K562 (cell line): Measurements from ENCODE around the gene TMEM63C.

ENCODE experiments used
- MAFF ChIP-seq: IDR thresholded peaks from 2 replicates; pipeline ENCODE4 v1.6.1; 2012; ENCODE audit warnings: low read length, improper control_type of control experiment
- NBN ChIP-seq: fragments of 450-650 bp; IDR thresholded peaks from 2 replicates; pipeline ENCODE4 v1.6.1; 2016; ENCODE audit warnings: low read depth, mild to moderate bottlenecking
- NRF1 ChIP-seq, 2 experiments: fragments of 450-650 bp; IDR thresholded peaks in 1 of 2; conservative IDR thresholded peaks in 1 of 2; 2 replicates each; pipeline ENCODE4 v1.6.1; 2014; ENCODE audit warnings: mild to moderate bottlenecking in 2 of 2
- RAD51 ChIP-seq: fragments of 450-650 bp; IDR thresholded peaks from 2 replicates; pipeline ENCODE4 v1.7.1; 2016; ENCODE audit warnings: low read depth, mild to moderate bottlenecking, borderline replicate concordance
- TAF1 ChIP-seq: IDR thresholded peaks from 2 replicates; pipeline ENCODE4 v1.6.1; 2011; ENCODE audit warnings: mild to moderate bottlenecking, low read length, moderate library complexity; ENCODE audit not compliant: insufficient read depth, control insufficient read depth, severe bottlenecking; ENCODE audit errors: extremely low read depth
- ZNF316 ChIP-seq: fragments of 450-650 bp; IDR thresholded peaks from 2 replicates; pipeline ENCODE4 v1.6.1; 2016
- ZSCAN32 ChIP-seq: fragments of 450-650 bp; formaldehyde crosslinking; IDR thresholded peaks from 2 replicates; pipeline ENCODE4 v1.4.0; 2020; ENCODE audit warnings: mild to moderate bottlenecking, moderate library complexity
- TF ChIP-seq, protein P1 (sequence below), 3 experiments: IDR thresholded peaks in 2 of 3; conservative IDR thresholded peaks in 1 of 3; 2 replicates each; pipeline ENCODE4 v1.5.1; 2011 to 2012; ENCODE audit warnings: low read length in 3 of 3, mild to moderate bottlenecking in 3 of 3, control low read depth in 2 of 3, improper control_type of control experiment in 1 of 3, inconsistent platforms in 1 of 3, low read depth in 1 of 3, mixed read lengths in 1 of 3, moderate library complexity in 1 of 3; ENCODE audit not compliant: insufficient read depth in 2 of 3

DNA sequence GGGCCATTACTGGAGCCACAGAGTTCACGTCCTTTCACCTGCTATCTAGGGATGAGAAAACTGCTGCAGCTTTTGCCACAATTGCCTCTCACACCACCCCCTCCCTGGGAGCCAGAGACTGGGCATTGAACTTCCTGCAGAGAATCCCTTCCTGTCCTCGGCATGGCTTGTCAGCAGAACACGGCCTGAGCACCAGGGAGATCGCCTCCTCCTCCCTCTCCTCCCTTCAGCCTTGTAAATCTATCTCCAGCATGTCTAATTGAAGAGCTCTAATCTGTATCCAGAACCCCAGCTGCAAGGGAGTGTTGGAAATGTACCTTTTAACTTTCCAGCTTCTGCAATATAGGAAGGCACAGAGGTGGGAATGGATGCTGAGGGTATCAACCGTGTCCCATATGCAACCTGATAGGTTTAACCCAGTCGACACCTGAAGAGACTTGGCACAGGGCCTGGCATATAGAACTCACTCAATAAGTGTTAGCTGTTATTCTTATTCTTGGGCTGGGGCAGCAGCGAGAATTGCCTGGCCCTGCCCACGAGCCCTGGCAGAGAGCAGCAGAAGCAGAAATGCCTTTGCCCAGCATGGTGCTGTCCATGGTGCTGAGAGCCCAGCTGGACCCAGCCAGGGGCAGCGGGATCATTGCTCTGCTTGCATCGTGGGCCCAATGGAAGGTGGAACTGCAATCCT, 26.8 kb downstream of the TMEM63C start:
- TF ChIP-seq, protein P1, sequence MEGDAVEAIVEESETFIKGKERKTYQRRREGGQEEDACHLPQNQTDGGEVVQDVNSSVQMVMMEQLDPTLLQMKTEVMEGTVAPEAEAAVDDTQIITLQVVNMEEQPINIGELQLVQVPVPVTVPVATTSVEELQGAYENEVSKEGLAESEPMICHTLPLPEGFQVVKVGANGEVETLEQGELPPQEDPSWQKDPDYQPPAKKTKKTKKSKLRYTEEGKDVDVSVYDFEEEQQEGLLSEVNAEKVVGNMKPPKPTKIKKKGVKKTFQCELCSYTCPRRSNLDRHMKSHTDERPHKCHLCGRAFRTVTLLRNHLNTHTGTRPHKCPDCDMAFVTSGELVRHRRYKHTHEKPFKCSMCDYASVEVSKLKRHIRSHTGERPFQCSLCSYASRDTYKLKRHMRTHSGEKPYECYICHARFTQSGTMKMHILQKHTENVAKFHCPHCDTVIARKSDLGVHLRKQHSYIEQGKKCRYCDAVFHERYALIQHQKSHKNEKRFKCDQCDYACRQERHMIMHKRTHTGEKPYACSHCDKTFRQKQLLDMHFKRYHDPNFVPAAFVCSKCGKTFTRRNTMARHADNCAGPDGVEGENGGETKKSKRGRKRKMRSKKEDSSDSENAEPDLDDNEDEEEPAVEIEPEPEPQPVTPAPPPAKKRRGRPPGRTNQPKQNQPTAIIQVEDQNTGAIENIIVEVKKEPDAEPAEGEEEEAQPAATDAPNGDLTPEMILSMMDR (IDR thresholded peaks at IDR 0.05 in 2 of 3, conservative IDR thresholded peaks at IDR 0.05 in 1 of 3; ENCODE audit: insufficient read depth in 2 of 3, low read depth in 1 of 3, low read length in 3 of 3), result no peak
- TF ChIP-seq NBN, result no peak
- TF ChIP-seq ZNF316, result no peak
- TF ChIP-seq MAFF, result no peak
- TF ChIP-seq ZSCAN32 (CRISPR knock-in tag), result no peak
- TF ChIP-seq TAF1, result no peak
- no peak for TF ChIP-seq NRF1 (conservative IDR thresholded peaks at IDR 0.05 in 1 of 2, IDR thresholded peaks at IDR 0.05 in 1 of 2)
- no peak for TF ChIP-seq RAD51
